ENCODE results near the gene PRKN. TPM values are rescaled to one million over a fixed set of nuclear protein-coding genes. Genes with fewer than 3 reads are reported as not detected.
A peak's percentile ranks its signal among the peaks of the same experiment; 100 is the strongest.

Gene PRKN
- total RNA-seq, 1 donor from 2014 or later = 1.3 TPM

DNA sequence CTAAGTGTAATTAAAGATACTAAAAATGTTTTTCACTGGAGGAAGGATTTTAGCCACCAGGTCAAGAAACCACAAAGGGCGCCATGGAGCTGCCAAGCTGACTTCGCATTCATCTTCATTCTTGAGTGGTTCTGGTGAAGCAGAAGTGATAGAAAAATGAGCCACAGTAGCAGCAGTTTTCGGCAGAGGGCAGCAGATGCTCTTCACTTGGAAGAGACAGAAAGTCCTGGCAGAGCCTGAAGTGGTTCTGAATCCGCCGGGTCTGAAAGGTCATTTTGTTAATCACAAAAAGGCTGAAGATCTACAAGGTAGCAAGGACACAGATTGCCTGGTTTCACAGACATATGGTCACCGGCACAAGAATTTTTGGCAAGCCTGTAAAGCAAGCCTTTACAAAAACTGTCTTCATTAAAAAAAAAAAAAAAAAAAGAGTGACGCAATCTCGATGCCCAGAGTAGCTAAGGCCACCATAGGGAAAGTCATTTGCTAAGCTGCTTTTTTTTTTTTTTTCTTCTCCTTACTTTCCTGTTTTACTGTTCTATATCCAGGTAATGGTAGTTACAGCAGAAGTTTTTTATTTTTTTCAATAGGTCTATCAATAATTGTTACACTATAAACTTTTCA is 1108.6 kb downstream of the PRKN start:
- TF ChIP-seq, protein P1, sequence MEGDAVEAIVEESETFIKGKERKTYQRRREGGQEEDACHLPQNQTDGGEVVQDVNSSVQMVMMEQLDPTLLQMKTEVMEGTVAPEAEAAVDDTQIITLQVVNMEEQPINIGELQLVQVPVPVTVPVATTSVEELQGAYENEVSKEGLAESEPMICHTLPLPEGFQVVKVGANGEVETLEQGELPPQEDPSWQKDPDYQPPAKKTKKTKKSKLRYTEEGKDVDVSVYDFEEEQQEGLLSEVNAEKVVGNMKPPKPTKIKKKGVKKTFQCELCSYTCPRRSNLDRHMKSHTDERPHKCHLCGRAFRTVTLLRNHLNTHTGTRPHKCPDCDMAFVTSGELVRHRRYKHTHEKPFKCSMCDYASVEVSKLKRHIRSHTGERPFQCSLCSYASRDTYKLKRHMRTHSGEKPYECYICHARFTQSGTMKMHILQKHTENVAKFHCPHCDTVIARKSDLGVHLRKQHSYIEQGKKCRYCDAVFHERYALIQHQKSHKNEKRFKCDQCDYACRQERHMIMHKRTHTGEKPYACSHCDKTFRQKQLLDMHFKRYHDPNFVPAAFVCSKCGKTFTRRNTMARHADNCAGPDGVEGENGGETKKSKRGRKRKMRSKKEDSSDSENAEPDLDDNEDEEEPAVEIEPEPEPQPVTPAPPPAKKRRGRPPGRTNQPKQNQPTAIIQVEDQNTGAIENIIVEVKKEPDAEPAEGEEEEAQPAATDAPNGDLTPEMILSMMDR (IDR thresholded peaks at IDR 0.05; ENCODE audit: insufficient read depth, low read depth, low read length) = peak; percentile 63
- no peak for TF ChIP-seq EZH2 (IDR thresholded peaks at IDR 0.05; ENCODE audit: insufficient read depth, low read length)
- Histone ChIP-seq H3K9me3 (ENCODE audit: insufficient read depth, low read depth, low read length) (no peaks in the 10 kb centered on the region), H3K4me3 (ENCODE audit: insufficient read depth, low read depth, low read length) (peak overlapping the region; percentile 18), H3K36me3 (ENCODE audit: insufficient read depth, low read length) (no peaks in the 10 kb centered on the region), H3K27me3 (ENCODE audit: insufficient read depth, low read length) (no peaks in the 10 kb centered on the region), H3K27ac (ENCODE audit: low read depth, low read length) (no peak overlapping the region), H3K9ac (ENCODE audit: low read length) (peak overlapping the region; percentile 24), H4K20me1 (ENCODE audit: insufficient read depth, low read length) (no peaks in the 10 kb centered on the region), H3K4me2 (ENCODE audit: low read length) (peak overlapping the region; percentile 72), H2AFZ (ENCODE audit: low read depth, low read length) (no peak overlapping the region), H3K79me2 (ENCODE audit: insufficient read depth, low read length) (no peaks in the 10 kb centered on the region), H3K4me1 (ENCODE audit: insufficient read depth, low read length) (no peaks in the 10 kb centered on the region)
- DNase-seq (ENCODE audit: low read depth) (peak; percentile 74), FAIRE-seq (peak; percentile 52)
- Mint-ChIP-seq H3K36me3 (ENCODE audit: low read depth, unreplicated experiment) (no peaks in the 10 kb centered on the region), H3K27ac (ENCODE audit: unreplicated experiment) (no peak overlapping the region), H3K4me3 (ENCODE audit: unreplicated experiment) (no peak overlapping the region), H3K4me1 (ENCODE audit: low read depth, unreplicated experiment) (no peaks in the 10 kb centered on the region), H3K27me3 (ENCODE audit: low read depth, unreplicated experiment) (peaks cover 2% of the 10 kb centered on the region), H3K9me3 (ENCODE audit: unreplicated experiment) (no peaks in the 10 kb centered on the region)

- H3K27ac ChIP-seq (ENCODE audit: low read depth, low read length) = no peak overlapping the region
- TF ChIP-seq, protein P1 (IDR thresholded peaks at IDR 0.05; ENCODE audit: insufficient read depth, low read depth, low read length) = no peak
- TF ChIP-seq EZH2 (IDR thresholded peaks at IDR 0.05; ENCODE audit: insufficient read depth, low read length) = no peak
- Mint-ChIP-seq H3K4me1 (ENCODE audit: low read depth, unreplicated experiment) (no peaks in the 10 kb centered on the region), H3K4me3 (ENCODE audit: unreplicated experiment) (no peak overlapping the region), H3K27ac (ENCODE audit: unreplicated experiment) (no peak overlapping the region), H3K36me3 (ENCODE audit: low read depth, unreplicated experiment) (no peaks in the 10 kb centered on the region), H3K9me3 (ENCODE audit: unreplicated experiment) (peaks cover 3% of the 10 kb centered on the region), H3K27me3 (ENCODE audit: low read depth, unreplicated experiment) (no peaks in the 10 kb centered on the region)
- no peaks in the 10 kb centered on the region for H3K9me3 ChIP-seq (ENCODE audit: insufficient read depth, low read depth, low read length)
- H3K9ac ChIP-seq (ENCODE audit: low read length) = no peak overlapping the region
- FAIRE-seq = no peak
- H3K79me2 ChIP-seq (ENCODE audit: insufficient read depth, low read length) = no peaks in the 10 kb centered on the region
- no peaks in the 10 kb centered on the region for H3K36me3 ChIP-seq (ENCODE audit: insufficient read depth, low read length)
- no peaks in the 10 kb centered on the region for H4K20me1 ChIP-seq (ENCODE audit: insufficient read depth, low read length)
- H3K27me3 ChIP-seq (ENCODE audit: insufficient read depth, low read length) = no peaks in the 10 kb centered on the region
- no peaks in the 10 kb centered on the region for H3K4me1 ChIP-seq (ENCODE audit: insufficient read depth, low read length)
- no peak overlapping the region for H2AFZ ChIP-seq (ENCODE audit: low read depth, low read length)
- DNase-seq (ENCODE audit: low read depth) = no peak
- no peak overlapping the region for H3K4me2 ChIP-seq (ENCODE audit: low read length)
- no peak overlapping the region for H3K4me3 ChIP-seq (ENCODE audit: insufficient read depth, low read depth, low read length)
Observed at GRCh38 chr6:161613711-161614110, 1113.9 kb downstream of the PRKN start.

DNA sequence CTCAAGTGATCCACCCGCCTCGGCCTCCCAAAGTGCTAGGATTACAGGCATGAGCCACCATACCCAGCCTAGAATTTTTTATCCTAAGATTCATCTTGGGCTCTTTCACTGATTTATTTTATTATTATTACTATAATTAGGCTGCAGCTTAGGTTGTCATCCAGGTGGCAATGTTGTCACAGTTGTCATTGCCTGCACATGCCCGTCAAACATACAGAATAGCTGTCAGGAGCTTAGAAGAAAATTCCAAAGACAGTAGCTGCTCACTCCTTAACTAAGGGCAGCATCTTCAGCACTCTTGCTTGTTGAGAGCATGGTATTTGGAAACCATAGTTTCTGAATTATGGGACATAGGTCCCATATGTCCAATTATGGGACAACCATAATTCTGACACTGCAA is 1118.8 kb downstream of the PRKN start:
- FAIRE-seq = no peak
- Histone ChIP-seq H3K4me3 (ENCODE audit: insufficient read depth, low read depth, low read length) (no peak overlapping the region), H3K4me1 (ENCODE audit: insufficient read depth, low read length) (no peaks in the 10 kb centered on the region), H3K27ac (ENCODE audit: low read depth, low read length) (no peak overlapping the region), H3K9ac (ENCODE audit: low read length) (no peak overlapping the region), H3K4me2 (ENCODE audit: low read length) (no peak overlapping the region), H3K9me3 (ENCODE audit: insufficient read depth, low read depth, low read length) (no peaks in the 10 kb centered on the region), H3K79me2 (ENCODE audit: insufficient read depth, low read length) (no peaks in the 10 kb centered on the region), H3K27me3 (ENCODE audit: insufficient read depth, low read length) (no peaks in the 10 kb centered on the region), H2AFZ (ENCODE audit: low read depth, low read length) (no peak overlapping the region), H3K36me3 (ENCODE audit: insufficient read depth, low read length) (no peaks in the 10 kb centered on the region), H4K20me1 (ENCODE audit: insufficient read depth, low read length) (no peaks in the 10 kb centered on the region)
- Mint-ChIP-seq H3K9me3 (ENCODE audit: unreplicated experiment) (peaks cover 5% of the 10 kb centered on the region), H3K36me3 (ENCODE audit: low read depth, unreplicated experiment) (no peaks in the 10 kb centered on the region), H3K4me3 (ENCODE audit: unreplicated experiment) (no peak overlapping the region), H3K27ac (ENCODE audit: unreplicated experiment) (no peak overlapping the region), H3K4me1 (ENCODE audit: low read depth, unreplicated experiment) (no peaks in the 10 kb centered on the region), H3K27me3 (ENCODE audit: low read depth, unreplicated experiment) (no peaks in the 10 kb centered on the region)
- TF ChIP-seq, protein P1 (IDR thresholded peaks at IDR 0.05; ENCODE audit: insufficient read depth, low read depth, low read length) = no peak
- TF ChIP-seq EZH2 (IDR thresholded peaks at IDR 0.05; ENCODE audit: insufficient read depth, low read length) = no peak
- no peak for DNase-seq (ENCODE audit: low read depth)
